GM18519 (cell line): ENCODE results near the gene RNU2-1.
"Not testable (repeated sequence)": the region's sequence is repeated elsewhere in the genome, so short reads cannot be mapped to it uniquely, and the experiment has no call there.

Experiments
- ATAC-seq: cut with Tn5 transposase; IDR thresholded peaks from one replicate; pipeline ENCODE4 v1.9.1; 2021; ENCODE audit warnings: mild to moderate bottlenecking, moderate library complexity; ENCODE audit not compliant: unreplicated experiment, low FRiP score

The RNU2-1 gene

GRCh38 chr17:43216762-43217613, 16.8 kb downstream of the RNU2-1 start:
- ATAC-seq, result no peak

GRCh38 chr17:43216369-43216761, 17.4 kb downstream of the RNU2-1 start:
- no peak for ATAC-seq

- no peak for ATAC-seq
These were observed 18.4 kb downstream of the RNU2-1 start for GRCh38 chr17:43215341-43215740.

- ATAC-seq, result no peak
These were observed 20.2 kb downstream of the RNU2-1 start for GRCh38 chr17:43213545-43213944.

GRCh38 chr17:43212641-43213490, 20.9 kb downstream of the RNU2-1 start:
- no peak for ATAC-seq

GRCh38 chr17:43211480-43212402, 22.0 kb downstream of the RNU2-1 start, which contains the start of gene TMEM106A:
Gene TMEM106A, plus strand, starts transcription at chr17:43211875. Its CDS starts 1,167 bp downstream, at chr17:43213042.
- ATAC-seq, result no peak

- ATAC-seq, result no peak
These were observed 22.7 kb downstream of the RNU2-1 start for GRCh38 chr17:43211123-43211479.

- no peak for ATAC-seq
These were observed 23.2 kb downstream of the RNU2-1 start for GRCh38 chr17:43210576-43210975.

GRCh38 chr17:43203013-43203412, 30.8 kb downstream of the RNU2-1 start:
- not testable (repeated sequence) for ATAC-seq

GRCh38 chr17:43200127-43200526, 33.6 kb downstream of the RNU2-1 start:
- ATAC-seq, result no peak

GRCh38 chr17:43199633-43200032, 34.1 kb downstream of the RNU2-1 start:
- no peak for ATAC-seq

- ATAC-seq, result no peak
These were observed 40.5 kb downstream of the RNU2-1 start for GRCh38 chr17:43193251-43193650.

- ATAC-seq, result not testable (repeated sequence)
These were observed 47.1 kb downstream of the RNU2-1 start for GRCh38 chr17:43186656-43187055.

- no peak for ATAC-seq
These were observed 49.9 kb downstream of the RNU2-1 start for GRCh38 chr17:43183921-43184320.
